NCI-H2107 treated with DMSO at 0.1 percent for 48 hours (cell line): Measurements from ENCODE around the gene PIAS4.
"Not testable (repeated sequence)": the region's sequence is repeated elsewhere in the genome, so short reads cannot be mapped to it uniquely, and the experiment has no call there.

ENCODE experiments used
- DNase-seq: peaks from one replicate; lab custom pipeline; 2025; ENCODE audit not compliant: unreplicated experiment; lab: John Stamatoyannopoulos, UW

PIAS4 gene

DNA sequence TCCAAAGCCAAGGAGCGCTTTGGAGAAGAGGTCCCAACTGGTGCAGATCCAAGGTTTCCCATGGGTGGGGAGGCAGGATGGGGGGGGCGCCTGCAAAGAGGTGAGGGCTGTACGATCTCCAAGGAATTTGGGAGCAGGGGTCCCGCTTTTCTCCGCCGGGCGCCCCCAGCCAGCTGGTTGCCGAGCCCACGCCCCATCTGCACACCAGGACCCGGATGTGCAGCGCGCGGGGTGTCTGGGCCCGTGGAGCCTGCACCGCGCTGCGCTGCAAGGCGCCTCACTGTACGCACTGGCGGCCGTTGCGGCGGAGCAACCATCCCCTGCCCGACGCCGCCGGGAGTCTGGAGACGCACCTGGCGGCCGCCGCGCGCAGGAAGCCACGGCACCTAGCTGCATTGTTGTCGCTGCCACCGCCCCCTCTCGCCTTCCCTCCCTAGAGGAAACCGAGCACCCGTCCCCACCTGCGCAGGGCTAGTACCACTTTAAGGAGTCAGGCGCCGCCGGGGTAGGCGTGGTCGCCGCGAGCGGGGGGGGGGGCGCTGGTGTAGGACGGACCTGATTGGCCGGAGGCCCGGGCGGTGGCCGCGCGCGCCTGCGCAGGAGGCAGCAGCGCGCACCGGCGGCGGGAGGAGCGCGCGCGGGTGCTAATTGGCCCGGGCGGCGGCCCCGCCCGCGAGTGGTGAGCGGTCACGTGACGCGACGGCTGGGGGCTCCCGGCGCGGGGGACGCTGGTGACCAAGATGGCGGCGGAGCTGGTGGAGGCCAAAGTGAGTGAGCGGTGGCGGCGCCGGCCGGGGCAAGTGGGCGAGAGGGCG, at the start of gene PIAS4:
TSS of gene PIAS4 (plus strand) at position 716 of the 815 bp plus-strand sequence. CDS start at position 741, 25 bp downstream.
- DNase-seq, result peak; percentile 88

- DNase-seq, result no peak
These were observed 48.4 kb upstream of the PIAS4 start for GRCh38 chr19:3958836-3959765.

- no peak for DNase-seq
These were observed 47.8 kb upstream of the PIAS4 start for GRCh38 chr19:3959766-3960131.

DNA sequence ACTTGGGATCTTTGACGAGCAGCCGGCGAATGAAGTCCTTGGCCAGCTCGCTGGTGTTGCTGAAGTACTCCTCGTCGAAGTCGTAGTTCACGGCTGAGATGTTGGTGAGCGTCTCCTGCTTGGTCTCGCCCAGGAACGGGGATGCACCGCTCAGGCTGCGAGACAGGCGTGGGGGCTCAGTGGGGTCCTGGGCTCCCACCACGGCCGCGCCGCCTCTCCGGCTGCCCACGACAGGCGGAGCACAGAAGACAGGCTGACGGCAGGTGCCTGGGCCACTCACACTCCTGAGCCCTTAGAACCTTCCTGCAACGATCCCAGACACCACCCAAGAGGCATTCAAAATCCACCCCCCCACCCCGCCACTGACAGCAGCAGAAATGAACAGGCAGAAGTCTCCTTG, 46.5 kb upstream of the PIAS4 start:
- DNase-seq, result no peak

- DNase-seq, result no peak
These were observed 43.9 kb upstream of the PIAS4 start for GRCh38 chr19:3963458-3964255.

GRCh38 chr19:3964256-3965194, 43.0 kb upstream of the PIAS4 start:
- no peak for DNase-seq

- DNase-seq, result no peak
These were observed 41.2 kb upstream of the PIAS4 start for GRCh38 chr19:3966051-3967017.

DNA sequence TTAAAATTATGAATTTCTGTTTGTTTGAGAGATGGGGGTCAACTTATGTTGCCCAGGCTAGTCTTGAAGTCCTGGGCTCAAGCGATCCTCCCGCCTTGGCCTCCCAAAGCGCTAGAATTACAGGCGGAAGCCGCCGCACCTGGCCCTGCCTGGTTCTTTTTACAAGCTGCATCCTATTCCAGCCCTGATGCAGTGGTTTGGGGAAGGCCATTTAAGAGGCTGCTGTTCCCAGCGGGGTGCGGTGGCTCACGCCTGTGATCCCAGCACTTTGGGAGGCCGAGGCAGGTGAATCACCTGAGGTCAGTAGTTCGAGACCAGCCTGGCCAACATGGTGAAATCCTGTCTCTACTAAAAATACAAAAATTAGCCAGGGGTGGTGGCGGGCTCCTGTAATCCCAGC, 39.6 kb upstream of the PIAS4 start:
- DNase-seq, result not testable (repeated sequence)

- DNase-seq, result peak; percentile 21
These were observed 38.7 kb upstream of the PIAS4 start for GRCh38 chr19:3968556-3969434.

DNA sequence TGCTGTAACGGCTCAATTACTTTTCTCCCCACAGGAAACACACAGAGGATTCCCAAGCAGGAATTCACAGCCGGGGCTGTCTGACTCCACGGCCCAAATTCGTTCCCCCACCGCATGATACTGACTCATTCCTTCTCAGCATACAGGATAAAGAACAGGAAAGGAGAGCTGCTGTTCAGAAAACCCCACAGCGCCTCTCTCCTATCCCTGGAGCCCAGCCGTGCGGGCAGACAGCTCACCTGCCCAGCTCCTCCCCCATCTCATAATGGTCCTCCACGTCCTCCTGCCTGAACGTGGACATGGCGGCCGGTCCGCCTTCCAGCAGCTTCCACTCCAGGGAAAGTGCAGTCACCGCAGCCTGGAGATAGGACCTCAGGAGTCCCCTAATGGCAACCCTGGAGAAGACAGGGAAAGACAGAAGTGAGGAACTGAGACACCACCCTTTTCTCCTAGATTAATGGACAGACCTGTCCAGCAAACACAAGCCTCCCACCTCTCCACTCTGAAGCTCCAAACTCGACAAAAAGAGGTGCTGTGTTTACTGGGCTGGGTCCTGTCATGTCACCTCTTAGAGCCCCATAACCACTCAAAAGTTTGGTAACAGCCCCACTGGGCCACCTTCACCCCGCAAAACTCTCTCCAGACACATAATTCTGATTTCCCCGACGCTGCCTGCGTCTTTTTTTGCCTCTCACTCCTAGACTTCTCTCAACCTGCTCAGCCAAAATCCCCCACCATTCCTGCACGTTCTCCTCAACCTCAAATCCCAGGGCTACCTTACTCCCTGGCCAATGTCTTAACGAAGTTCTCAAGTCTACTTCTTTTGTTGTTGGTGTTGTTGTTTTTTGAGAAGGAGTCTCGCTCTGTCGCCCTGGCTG, 37.9 kb upstream of the PIAS4 start:
- DNase-seq, result peak; percentile 5

DNA sequence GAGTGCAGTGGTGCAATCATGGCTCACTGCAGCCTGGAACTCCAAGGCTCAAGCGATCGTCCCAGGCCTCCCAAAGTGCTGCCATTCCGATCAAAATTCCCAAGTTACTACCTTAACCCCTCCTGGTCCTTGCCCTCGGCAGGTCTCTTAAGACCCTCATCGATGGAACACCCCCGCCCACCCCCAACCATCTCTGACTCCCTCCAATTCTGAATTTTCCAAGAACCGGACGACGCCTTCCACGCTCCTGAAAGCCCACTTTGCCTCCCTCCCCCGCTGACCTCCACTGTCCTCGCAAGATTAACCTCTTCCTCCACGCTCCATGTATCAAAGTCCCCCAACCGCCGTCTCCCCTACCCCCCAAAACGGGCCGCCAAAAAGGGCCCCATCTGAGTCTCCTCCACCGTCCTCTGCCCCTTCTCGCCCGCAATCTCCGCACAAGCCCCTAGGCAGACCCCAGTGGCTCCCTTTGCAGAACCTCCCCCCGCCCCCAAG, 37.2 kb upstream of the PIAS4 start:
- DNase-seq, result no peak

DNA sequence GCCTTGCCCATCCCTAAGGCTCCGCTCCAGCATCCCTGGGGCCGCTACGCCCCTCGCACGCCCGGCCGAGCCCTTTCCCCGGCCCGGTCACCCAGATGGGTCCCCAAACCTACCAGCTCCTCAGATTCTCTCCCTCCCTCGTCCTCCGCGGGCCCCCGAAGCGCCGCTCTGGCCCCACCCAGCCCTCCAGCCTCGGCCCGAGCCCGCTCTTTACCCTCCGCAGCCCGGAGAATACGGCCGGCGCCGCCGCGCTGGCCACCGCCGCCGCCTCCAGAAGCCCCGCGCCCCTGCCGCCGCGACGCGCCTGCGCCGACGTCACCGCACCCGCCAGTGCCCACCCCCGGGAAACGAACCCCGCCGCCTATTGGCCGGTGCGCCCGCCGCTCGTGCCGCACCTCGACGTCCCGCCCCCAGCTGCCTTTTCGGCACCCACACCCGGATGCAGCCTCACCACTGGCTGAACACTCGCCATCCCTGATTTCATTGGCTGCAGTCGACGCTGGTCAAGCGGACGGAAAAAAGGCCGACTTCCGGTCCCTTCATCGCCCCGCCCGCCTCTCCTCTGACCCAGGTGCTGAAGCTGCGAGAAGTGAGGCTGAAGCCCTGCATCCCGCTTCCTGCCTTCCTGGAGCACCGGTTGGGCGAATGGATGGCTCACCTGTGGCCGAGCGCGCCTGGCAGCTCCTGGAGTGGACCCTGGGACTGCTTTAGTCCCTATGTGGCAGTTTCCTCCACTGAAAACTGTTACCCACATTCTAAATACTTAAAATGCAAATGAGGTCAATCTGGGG, 36.5 kb upstream of the PIAS4 start, which contains the start of gene DAPK3:
TSS of gene DAPK3 (minus strand) at position 292 of the 791 bp plus-strand sequence. CDS start 1,364 bp downstream, outside the sequence.
- DNase-seq, result peak; percentile 92

- no peak for DNase-seq
These were observed 32.4 kb upstream of the PIAS4 start for GRCh38 chr19:3975144-3975543.

- DNase-seq, result no peak
These were observed 31.9 kb upstream of the PIAS4 start for GRCh38 chr19:3975637-3976087.

- no peak for DNase-seq
These were observed 30.9 kb upstream of the PIAS4 start for GRCh38 chr19:3976495-3977241.
